ENCODE data around the gene ICAM5.
"Not testable (repeated sequence)": the region's sequence is repeated elsewhere in the genome, so short reads cannot be mapped to it uniquely, and the experiment has no call there.

Gene ICAM5

GRCh38 chr19:10289836-10290356 is at the start of gene ICAM5:
Gene ICAM5 (plus strand): TSS chr19:10289952. CDS start chr19:10290044, 92 bp downstream.
- H3K4me1 ChIP-seq (ENCODE audit: control insufficient read depth in 1 of 2, insufficient read depth in 2 of 2, low read length in 2 of 2), result peaks cover 28 to 74% of the 10 kb centered on the region in 2 donors
- peaks cover 0 to 13% of the 10 kb centered on the region in 2 donors for H3K36me3 ChIP-seq (ENCODE audit: control insufficient read depth in 1 of 2, insufficient read depth in 2 of 2, low read length in 2 of 2)
- H3K27me3 ChIP-seq (ENCODE audit: control insufficient read depth in 1 of 2, insufficient read depth in 2 of 2, low read length in 2 of 2), result peaks cover 67 to 74% of the 10 kb centered on the region in 2 donors
- peak within 1 kb of the TSS; percentile 53 to 68 for H3K4me3 ChIP-seq (ENCODE audit: low read depth in 1 of 2, low read length in 2 of 2)
- no peaks in the 10 kb centered on the region for H3K9me3 ChIP-seq (ENCODE audit: control insufficient read depth in 1 of 2, low read length in 2 of 2)
- H3K27ac ChIP-seq (ENCODE audit: low read depth, low read length), result no peak within 1 kb of the TSS
- H3K9ac ChIP-seq (ENCODE audit: low read depth in 1 of 2, low read length in 2 of 2), result peak within 1 kb of the TSS in 1 of 2 donors; percentile 18

- H3K4me1 ChIP-seq (ENCODE audit: control insufficient read depth in 1 of 2, insufficient read depth in 2 of 2, low read length in 2 of 2); H3K4me3 ChIP-seq (ENCODE audit: low read depth in 1 of 2, low read length in 2 of 2); H3K9ac ChIP-seq (ENCODE audit: low read depth in 1 of 2, low read length in 2 of 2); H3K9me3 ChIP-seq (ENCODE audit: control insufficient read depth in 1 of 2, low read length in 2 of 2); H3K27ac ChIP-seq (ENCODE audit: low read depth, low read length); H3K36me3 ChIP-seq (ENCODE audit: control insufficient read depth in 1 of 2, insufficient read depth in 2 of 2, low read length in 2 of 2); H3K27me3 ChIP-seq (ENCODE audit: control insufficient read depth in 1 of 2, insufficient read depth in 2 of 2, low read length in 2 of 2): not testable (repeated sequence)
These were observed 47.8 kb upstream of the ICAM5 start for GRCh38 chr19:10241826-10242449.

- Histone ChIP-seq H3K4me3 (ENCODE audit: low read depth in 1 of 2, low read length in 2 of 2) (no peak overlapping the region), H3K27ac (ENCODE audit: low read depth, low read length) (no peak overlapping the region), H3K9ac (ENCODE audit: low read depth in 1 of 2, low read length in 2 of 2) (no peak overlapping the region), H3K36me3 (ENCODE audit: control insufficient read depth in 1 of 2, insufficient read depth in 2 of 2, low read length in 2 of 2) (no peaks in the 10 kb centered on the region), H3K9me3 (ENCODE audit: control insufficient read depth in 1 of 2, low read length in 2 of 2) (no peaks in the 10 kb centered on the region), H3K27me3 (ENCODE audit: control insufficient read depth in 1 of 2, insufficient read depth in 2 of 2, low read length in 2 of 2) (no peaks in the 10 kb centered on the region), H3K4me1 (ENCODE audit: control insufficient read depth in 1 of 2, insufficient read depth in 2 of 2, low read length in 2 of 2) (no peaks in the 10 kb centered on the region)
These were observed 46.1 kb upstream of the ICAM5 start for GRCh38 chr19:10243606-10244005.

- no peaks in the 10 kb centered on the region for H3K36me3 ChIP-seq (ENCODE audit: control insufficient read depth in 1 of 2, insufficient read depth in 2 of 2, low read length in 2 of 2)
- no peak overlapping the region for H3K4me3 ChIP-seq (ENCODE audit: low read depth in 1 of 2, low read length in 2 of 2)
- no peak overlapping the region for H3K27ac ChIP-seq (ENCODE audit: low read depth, low read length)
- no peaks in the 10 kb centered on the region for H3K4me1 ChIP-seq (ENCODE audit: control insufficient read depth in 1 of 2, insufficient read depth in 2 of 2, low read length in 2 of 2)
- H3K9ac ChIP-seq (ENCODE audit: low read depth in 1 of 2, low read length in 2 of 2), result no peak overlapping the region
- no peaks in the 10 kb centered on the region for H3K27me3 ChIP-seq (ENCODE audit: control insufficient read depth in 1 of 2, insufficient read depth in 2 of 2, low read length in 2 of 2)
- H3K9me3 ChIP-seq (ENCODE audit: control insufficient read depth in 1 of 2, low read length in 2 of 2), result no peaks in the 10 kb centered on the region
These were observed 44.4 kb upstream of the ICAM5 start for GRCh38 chr19:10245189-10245939.

GRCh38 chr19:10246511-10246910 is 43.2 kb upstream of the ICAM5 start:
- H3K27ac ChIP-seq (ENCODE audit: low read depth, low read length), result no peak overlapping the region
- H3K9me3 ChIP-seq (ENCODE audit: control insufficient read depth in 1 of 2, low read length in 2 of 2), result no peaks in the 10 kb centered on the region
- no peak overlapping the region for H3K9ac ChIP-seq (ENCODE audit: low read depth in 1 of 2, low read length in 2 of 2)
- no peak overlapping the region for H3K4me3 ChIP-seq (ENCODE audit: low read depth in 1 of 2, low read length in 2 of 2)
- H3K4me1 ChIP-seq (ENCODE audit: control insufficient read depth in 1 of 2, insufficient read depth in 2 of 2, low read length in 2 of 2), result peaks cover 4 to 6% of the 10 kb centered on the region in 2 donors
- H3K27me3 ChIP-seq (ENCODE audit: control insufficient read depth in 1 of 2, insufficient read depth in 2 of 2, low read length in 2 of 2), result no peaks in the 10 kb centered on the region
- no peaks in the 10 kb centered on the region for H3K36me3 ChIP-seq (ENCODE audit: control insufficient read depth in 1 of 2, insufficient read depth in 2 of 2, low read length in 2 of 2)

- Histone ChIP-seq H3K27ac (ENCODE audit: low read depth, low read length) (peak within 1 kb of the TSS; percentile 85), H3K36me3 (ENCODE audit: control insufficient read depth in 1 of 2, insufficient read depth in 2 of 2, low read length in 2 of 2) (peaks cover 11 to 21% of the 10 kb centered on the region in 2 donors), H3K9me3 (ENCODE audit: control insufficient read depth in 1 of 2, low read length in 2 of 2) (no peaks in the 10 kb centered on the region), H3K4me1 (ENCODE audit: control insufficient read depth in 1 of 2, insufficient read depth in 2 of 2, low read length in 2 of 2) (peaks cover 10 to 14% of the 10 kb centered on the region in 2 donors), H3K9ac (ENCODE audit: low read depth in 1 of 2, low read length in 2 of 2) (peak within 1 kb of the TSS; percentile 71 to 73), H3K4me3 (ENCODE audit: low read depth in 1 of 2, low read length in 2 of 2) (peak within 1 kb of the TSS; percentile 78 to 82), H3K27me3 (ENCODE audit: control insufficient read depth in 1 of 2, insufficient read depth in 2 of 2, low read length in 2 of 2) (no peaks in the 10 kb centered on the region)
These were observed 37.7 kb upstream of the ICAM5 start, which contains the start of gene MRPL4 for GRCh38 chr19:10251792-10252694. Gene MRPL4 (plus strand): TSS chr19:10252214. CDS start chr19:10252254, 40 bp downstream.

- peaks cover 14 to 28% of the 10 kb centered on the region in 2 donors for H3K36me3 ChIP-seq (ENCODE audit: control insufficient read depth in 1 of 2, insufficient read depth in 2 of 2, low read length in 2 of 2)
These were observed 37.0 kb upstream of the ICAM5 start for GRCh38 chr19:10252707-10253106.

GRCh38 chr19:10254244-10254643 is 35.5 kb upstream of the ICAM5 start:
- Histone ChIP-seq H3K36me3 (ENCODE audit: control insufficient read depth in 1 of 2, insufficient read depth in 2 of 2, low read length in 2 of 2) (peaks cover 22 to 42% of the 10 kb centered on the region in 2 donors), H3K27ac (ENCODE audit: low read depth, low read length) (no peak overlapping the region), H3K4me1 (ENCODE audit: control insufficient read depth in 1 of 2, insufficient read depth in 2 of 2, low read length in 2 of 2) (peaks cover 10 to 14% of the 10 kb centered on the region in 2 donors), H3K9ac (ENCODE audit: low read depth in 1 of 2, low read length in 2 of 2) (no peak overlapping the region), H3K9me3 (ENCODE audit: control insufficient read depth in 1 of 2, low read length in 2 of 2) (no peaks in the 10 kb centered on the region), H3K27me3 (ENCODE audit: control insufficient read depth in 1 of 2, insufficient read depth in 2 of 2, low read length in 2 of 2) (no peaks in the 10 kb centered on the region), H3K4me3 (ENCODE audit: low read depth in 1 of 2, low read length in 2 of 2) (no peak overlapping the region)

More at GRCh38 chr19:10252707-10253106, 37.0 kb upstream of the ICAM5 start:
- Histone ChIP-seq H3K9ac (ENCODE audit: low read depth in 1 of 2, low read length in 2 of 2) (peak overlapping the region; percentile 71 to 73), H3K27me3 (ENCODE audit: control insufficient read depth in 1 of 2, insufficient read depth in 2 of 2, low read length in 2 of 2) (no peaks in the 10 kb centered on the region), H3K4me3 (ENCODE audit: low read depth in 1 of 2, low read length in 2 of 2) (peak overlapping the region; percentile 78 to 82), H3K4me1 (ENCODE audit: control insufficient read depth in 1 of 2, insufficient read depth in 2 of 2, low read length in 2 of 2) (peaks cover 10 to 14% of the 10 kb centered on the region in 2 donors), H3K27ac (ENCODE audit: low read depth, low read length) (no peak overlapping the region), H3K9me3 (ENCODE audit: control insufficient read depth in 1 of 2, low read length in 2 of 2) (no peaks in the 10 kb centered on the region)

- no peaks in the 10 kb centered on the region for H3K27me3 ChIP-seq (ENCODE audit: control insufficient read depth in 1 of 2, insufficient read depth in 2 of 2, low read length in 2 of 2)
- peaks cover 15 to 18% of the 10 kb centered on the region in 2 donors for H3K4me1 ChIP-seq (ENCODE audit: control insufficient read depth in 1 of 2, insufficient read depth in 2 of 2, low read length in 2 of 2)
- H3K36me3 ChIP-seq (ENCODE audit: control insufficient read depth in 1 of 2, insufficient read depth in 2 of 2, low read length in 2 of 2), result peaks cover 22 to 50% of the 10 kb centered on the region in 2 donors
- no peak overlapping the region for H3K9ac ChIP-seq (ENCODE audit: low read depth in 1 of 2, low read length in 2 of 2)
- no peak overlapping the region for H3K4me3 ChIP-seq (ENCODE audit: low read depth in 1 of 2, low read length in 2 of 2)
- no peaks in the 10 kb centered on the region for H3K9me3 ChIP-seq (ENCODE audit: control insufficient read depth in 1 of 2, low read length in 2 of 2)
- H3K27ac ChIP-seq (ENCODE audit: low read depth, low read length), result no peak overlapping the region
These were observed 34.4 kb upstream of the ICAM5 start for GRCh38 chr19:10255358-10255757.
